HG02798 (cell line): Measurements from ENCODE around the gene CLDN22.

Experiments
- ATAC-seq: cut with Tn5 transposase; IDR thresholded peaks from one replicate; pipeline ENCODE4 v1.9.1; 2021; ENCODE audit warnings: mild to moderate bottlenecking; ENCODE audit not compliant: unreplicated experiment, poor library complexity

CLDN22 gene

GRCh38 chr4:183286590-183287308 is 33.3 kb downstream of the CLDN22 start:
- ATAC-seq = no peak

GRCh38 chr4:183285886-183286285 is 34.2 kb downstream of the CLDN22 start:
- ATAC-seq = no peak

GRCh38 chr4:183284965-183285364 is 35.1 kb downstream of the CLDN22 start:
- no peak for ATAC-seq

- no peak for ATAC-seq
Observed at GRCh38 chr4:183284258-183284785, 35.8 kb downstream of the CLDN22 start.

GRCh38 chr4:183276106-183276505 is 44.0 kb downstream of the CLDN22 start:
- ATAC-seq = no peak

GRCh38 chr4:183272384-183272783 is 47.7 kb downstream of the CLDN22 start:
- no peak for ATAC-seq

GRCh38 chr4:183268556-183268955 is 51.5 kb downstream of the CLDN22 start:
- no peak for ATAC-seq
